NCI-H2081 (cell line): ENCODE results near the gene MX1.
A peak's percentile ranks its signal among the peaks of the same experiment; 100 is the strongest.

Source experiments
- DNase-seq, 2 experiments: peaks; one replicate each; lab custom pipeline; 2025; lab: John Stamatoyannopoulos, UW

MX1 gene

DNA sequence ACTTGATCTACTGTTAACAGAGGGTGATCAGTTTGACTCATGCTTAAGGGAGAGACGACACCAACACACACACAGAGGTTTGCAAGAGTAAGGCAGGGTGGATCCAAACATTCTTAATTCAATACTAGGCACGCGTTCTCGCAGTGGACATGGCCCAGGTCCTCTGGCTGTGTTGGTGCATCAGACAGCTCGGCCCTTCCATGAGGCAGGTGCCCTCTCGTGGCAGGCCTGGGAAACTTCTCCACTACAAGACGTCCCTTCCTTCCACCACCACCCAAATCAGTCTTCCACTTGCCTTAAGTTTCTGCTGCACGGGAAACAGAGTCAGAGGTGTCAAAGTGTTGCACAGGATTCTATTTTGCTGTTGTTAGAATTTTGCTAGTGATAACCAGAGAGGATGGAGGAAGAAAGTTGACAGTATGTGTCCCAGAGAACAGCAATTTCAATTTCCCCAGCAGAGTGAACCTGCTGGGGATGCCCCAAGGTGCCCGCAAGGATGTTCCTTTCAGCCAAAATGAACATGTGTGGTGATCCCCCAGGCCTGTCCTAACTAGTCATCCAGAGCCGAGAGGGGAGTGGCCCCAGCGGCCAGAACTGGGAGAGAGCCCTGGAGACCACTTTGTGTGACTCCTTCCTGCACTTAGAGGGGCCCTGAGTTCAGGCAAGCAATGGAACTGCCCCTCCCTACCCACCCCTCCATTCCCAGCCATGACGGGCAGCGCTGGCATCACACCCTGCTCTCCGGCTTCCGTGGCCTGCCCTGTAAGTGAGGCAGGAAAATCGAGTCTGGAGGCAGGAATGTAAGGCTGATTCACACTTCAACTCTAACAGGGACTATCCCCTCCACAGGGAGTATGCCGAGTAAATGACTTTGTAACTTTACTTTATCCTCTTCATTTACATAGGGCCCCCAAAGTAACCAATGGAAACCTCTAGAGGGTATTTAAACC is 34.8 kb downstream of the MX1 start:
- DNase-seq = peak; percentile 2 to 22

DNA sequence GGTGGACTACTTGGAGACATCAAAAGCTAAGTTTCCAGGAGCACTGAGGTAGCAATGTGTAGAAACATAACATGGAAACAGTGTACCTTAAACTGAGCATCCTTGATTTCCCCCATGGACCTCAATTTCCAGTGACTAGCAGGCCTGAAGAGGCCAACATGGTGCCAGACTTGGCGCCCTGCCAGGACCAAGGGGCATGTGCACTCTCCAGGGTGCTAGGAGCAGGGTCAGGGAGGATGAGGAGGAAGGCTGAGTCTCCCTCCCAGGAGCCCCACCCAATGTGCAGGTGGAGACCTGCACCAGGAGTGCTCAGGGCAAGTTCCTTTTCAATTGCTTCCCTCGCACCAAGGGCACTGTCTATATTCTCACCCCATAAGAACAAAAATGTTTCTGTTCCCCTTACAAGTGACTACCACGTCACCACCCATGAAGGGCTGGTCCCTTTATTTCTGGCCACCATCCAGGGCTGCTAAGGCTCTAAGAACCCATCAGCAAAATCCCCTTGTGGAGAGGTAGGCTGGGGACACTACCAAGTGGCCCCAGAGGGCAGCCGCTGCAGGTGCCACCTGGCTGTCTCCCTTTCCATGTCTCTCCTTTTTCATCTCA is 39.2 kb downstream of the MX1 start:
- DNase-seq = no peak

DNA sequence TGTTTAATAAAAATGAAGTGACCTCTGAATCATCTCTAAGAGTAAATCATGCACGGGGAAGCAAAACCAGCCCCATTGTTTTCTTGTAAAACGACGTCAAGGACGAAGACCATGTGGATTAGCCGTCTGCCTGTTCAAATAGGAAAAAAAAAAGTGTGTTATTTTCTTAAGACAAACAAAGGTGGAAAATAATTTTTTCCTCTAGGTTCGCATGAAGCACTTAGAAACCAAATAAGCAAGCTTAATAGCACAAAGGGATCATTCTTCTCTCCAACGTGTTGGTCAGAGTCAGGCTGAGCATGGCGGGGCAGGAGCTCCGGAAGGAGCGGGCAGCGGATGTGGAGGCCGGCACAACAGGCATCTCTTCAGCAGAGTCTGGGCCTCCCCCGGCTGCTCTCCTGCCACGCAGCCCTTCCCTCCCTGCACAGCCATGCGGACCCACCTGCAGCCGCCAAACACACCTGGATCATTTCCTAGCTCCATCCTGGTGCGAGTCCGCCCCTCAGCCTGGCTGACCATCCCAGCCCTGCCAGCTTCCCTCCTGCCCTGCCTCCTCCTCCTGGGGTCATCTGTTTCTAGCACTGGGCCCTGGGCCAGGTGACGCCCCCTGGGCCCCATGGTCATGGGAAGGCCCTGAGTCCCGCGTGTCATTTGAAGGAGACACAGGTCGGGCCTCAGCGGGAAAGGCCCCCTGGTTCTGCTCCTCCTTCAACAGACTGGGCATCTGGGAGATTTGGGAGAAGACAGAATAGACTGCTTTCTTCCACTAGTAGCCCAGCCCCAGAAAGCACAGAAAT is 40.2 kb downstream of the MX1 start:
- DNase-seq = no peak

DNA sequence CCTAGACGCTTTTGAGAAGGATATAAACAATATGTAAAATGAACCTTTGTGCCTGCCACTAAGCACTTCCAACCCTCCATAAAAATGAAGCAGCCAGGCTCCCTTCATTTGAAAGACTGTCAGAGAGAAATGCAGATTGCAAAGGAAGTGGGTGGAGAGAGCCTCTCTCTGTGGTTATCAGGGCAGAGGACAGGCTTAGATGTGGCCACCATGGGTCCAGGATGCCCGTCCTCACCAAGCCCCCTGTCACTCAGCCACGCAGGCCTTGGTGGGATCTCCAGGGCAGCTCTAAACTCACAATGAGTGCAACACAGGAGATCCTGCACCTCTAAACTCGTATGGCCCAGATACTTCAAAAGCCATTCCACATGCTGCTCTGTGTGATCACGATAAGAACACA is 44.0 kb downstream of the MX1 start:
- DNase-seq = no peak

DNA sequence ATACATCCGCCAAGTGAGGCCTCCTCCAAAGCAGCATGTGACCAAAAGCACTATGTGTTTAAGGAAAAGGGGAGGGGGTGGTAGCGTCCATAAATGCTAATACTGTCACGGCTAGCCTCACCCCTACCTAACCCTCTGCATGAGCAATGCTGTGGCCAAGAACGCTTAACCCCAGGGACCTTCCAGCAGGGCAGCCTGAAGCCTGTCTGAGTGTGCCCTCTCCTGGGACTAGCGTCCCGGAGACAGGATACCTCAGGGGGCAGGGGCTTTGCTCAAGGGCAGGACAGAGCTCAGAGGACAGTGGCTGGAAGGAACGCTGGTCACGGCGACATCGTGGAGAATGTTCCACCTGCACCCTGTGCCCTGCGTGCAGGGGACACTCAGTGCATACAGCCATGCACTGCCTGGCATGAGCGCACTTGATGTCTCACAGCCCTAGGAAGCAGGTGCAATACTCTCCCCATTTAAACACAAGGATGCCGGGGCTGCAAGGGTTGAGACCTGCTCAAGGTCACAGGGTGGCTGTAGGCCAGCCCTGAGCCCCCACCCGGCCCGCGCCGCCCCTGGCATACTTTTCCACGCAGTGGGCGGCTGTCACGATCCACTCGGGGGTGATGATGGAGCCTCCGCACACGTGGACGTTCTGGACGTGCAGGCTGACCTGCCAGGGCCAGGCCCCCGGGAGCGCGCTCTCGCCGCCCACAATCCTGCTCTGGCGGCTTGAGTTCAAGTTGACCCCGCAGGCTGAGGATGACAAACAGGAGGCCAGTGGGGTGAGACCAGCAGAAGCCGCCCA is 46.9 kb downstream of the MX1 start:
- no peak for DNase-seq

DNA sequence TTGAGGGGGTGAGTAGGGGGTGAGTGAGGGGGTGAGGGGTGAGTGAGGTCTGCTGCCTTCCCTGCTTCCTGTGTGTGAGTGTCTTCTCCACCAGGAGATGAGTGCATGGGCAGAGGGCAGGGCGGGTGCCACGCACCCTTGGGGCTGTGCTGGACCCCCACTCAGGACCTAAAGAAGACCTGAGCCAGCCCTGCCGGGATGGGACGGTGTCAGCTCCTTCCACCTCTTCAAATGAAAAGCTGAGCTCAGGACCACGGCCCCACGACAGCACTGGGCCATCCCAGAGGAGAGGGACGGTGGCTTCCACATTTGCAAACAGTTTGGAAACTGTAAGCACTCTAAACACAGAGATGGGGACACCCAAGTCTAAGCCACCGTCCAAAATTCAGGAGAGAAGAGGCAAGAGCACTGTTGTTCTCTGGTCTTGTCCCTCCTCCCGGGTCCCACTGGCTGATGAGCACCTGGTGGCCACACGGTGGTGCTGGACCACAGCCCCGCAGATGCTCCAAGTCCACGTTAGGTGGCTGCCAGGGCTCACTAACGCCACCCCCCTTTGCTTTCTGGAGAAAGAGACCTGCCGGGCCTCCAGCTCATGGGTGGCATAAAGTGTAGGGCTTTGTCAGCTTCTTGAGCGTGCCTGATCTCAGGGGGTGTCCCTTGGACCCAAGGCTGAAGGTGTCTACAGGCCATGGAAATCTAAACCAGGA is 49.8 kb downstream of the MX1 start:
- DNase-seq = no peak

DNA sequence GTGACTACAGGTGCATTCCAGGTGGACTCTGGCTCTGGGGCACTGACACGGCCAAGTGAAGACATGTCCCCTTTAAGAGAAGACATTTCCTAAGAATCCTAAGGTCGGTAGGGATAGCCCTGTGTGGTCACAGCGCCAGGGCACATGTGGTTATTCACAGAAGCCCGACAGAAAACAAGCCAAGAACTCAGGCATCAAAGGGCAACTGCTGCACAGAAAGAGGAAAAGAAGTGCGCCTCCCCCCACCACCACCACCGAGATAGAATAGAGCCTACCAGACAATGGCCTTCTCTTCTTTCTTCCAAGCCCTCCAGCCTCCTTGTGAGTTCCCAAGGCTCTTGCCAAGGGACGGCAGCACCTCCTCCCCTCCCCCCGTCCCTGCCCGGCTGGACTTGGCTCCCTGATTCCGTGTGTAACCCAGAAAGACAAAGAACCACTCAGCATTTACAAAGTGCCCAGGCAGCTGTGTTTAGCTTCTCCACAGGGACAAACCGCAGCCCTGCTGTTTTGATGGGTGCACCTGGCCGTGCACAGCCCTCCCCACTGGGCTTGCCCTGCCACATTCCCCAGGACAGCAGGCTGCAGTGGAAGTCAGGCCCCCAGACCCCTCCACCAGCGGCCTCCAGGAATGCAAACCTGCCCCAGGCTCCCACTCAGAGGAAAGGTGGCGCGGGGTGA is 51.7 kb downstream of the MX1 start:
- peak; percentile 44 to 74 for DNase-seq

DNA sequence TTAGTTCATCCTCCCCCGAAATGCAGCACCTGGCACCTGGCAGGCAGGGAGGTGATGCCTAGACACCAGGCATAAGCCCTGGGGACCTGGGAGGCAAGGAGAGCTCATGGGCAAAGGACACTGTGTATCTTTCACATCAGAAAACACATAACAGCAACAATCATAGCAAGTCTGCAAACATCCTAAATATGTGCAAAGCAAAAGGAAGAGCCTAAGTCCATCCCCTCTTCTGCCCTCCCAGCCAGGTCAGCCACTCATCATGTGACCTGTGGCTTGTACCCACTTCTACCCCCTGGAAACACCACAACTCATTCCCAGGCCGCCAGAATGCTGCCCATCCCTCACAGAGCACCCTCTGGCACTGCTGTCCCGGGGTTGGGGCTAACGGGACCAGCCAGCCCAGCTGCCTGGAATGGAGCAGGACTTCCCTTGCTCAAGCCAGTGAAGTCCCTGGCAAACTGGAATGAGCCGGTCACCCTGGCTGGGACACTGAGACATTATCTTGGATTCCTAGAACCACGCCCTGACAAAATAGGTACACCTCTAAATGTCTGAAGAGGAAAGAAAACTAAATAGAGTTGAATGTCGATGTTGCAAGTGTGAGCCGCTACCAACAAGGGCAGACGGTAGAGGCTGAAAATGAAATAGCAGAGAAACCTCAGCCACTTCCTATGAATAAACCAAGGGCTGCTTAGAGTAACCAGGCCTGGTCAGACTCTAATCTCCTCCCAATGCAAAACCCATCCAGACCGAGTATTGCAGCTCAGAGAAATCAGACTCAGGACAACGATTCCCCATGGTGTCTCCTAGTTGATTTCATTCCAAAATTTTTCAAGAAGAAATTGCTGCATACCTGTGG is 52.5 kb downstream of the MX1 start:
- no peak for DNase-seq

DNA sequence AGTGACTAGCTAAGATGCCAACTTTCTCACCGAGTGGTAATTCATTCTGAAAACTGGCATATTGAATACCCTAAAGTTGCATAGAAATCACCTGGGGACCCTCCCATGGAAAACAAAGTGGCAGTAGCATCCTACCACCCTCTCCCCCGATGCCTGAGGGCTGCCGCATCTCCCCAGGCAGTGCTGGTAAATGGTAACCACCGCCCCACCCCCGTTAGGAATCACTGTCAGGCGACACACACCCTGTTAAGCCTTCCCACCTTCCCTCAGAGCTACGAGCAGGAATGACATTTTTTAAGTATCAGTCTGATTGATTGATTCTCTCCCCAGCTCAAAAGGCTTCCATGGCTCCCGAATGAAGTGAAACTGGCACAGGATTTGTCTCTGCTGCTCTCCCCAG is 53.6 kb downstream of the MX1 start:
- no peak for DNase-seq

DNA sequence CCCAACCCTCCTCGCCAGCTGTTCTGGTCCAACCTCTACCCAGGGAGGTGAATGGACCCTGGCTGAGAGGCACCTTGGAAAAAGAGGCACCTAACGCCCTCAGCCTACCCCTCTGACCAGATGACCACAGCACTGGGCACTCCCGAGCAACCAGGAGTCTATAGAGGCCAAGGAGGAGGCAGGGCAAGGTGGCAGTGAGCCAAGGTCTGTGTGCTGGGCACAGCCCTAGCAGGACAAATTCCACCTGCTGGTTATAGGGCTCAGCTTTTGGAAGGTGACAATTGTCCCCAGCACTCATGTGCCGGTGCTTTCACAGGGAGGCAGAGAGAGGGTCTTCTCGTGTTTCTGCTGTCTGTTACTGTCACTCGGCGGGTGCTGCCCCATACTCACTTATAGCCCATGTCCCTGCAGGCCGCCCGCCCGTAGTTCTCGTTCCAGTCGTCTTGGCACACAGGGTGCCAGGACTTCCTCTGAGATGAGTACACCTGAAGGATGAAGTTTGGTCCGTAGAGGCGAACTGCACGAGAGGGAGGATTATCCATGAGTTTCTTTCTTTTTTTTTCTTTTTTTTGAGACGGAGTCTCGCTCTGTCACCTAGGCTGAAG is 54.1 kb downstream of the MX1 start:
- no peak for DNase-seq

DNA sequence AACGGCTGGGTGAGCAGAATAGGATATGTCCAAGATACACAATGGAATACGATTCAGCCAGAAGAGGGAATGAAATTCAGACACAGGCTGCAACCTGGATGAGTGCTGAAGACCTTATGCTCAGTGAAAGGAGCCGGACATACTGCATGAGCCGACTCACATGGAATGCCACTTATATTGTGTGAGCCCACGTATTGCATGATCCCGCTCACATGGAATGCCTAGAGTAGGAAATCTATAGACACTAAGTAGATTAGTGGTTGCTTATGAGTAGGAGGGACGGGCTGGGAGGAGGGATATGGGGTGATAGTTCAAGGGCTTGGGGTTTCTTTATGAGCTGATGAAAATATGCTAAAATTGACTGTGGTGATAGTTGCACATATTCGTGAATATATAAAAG is 55.2 kb downstream of the MX1 start:
- DNase-seq = no peak

DNA sequence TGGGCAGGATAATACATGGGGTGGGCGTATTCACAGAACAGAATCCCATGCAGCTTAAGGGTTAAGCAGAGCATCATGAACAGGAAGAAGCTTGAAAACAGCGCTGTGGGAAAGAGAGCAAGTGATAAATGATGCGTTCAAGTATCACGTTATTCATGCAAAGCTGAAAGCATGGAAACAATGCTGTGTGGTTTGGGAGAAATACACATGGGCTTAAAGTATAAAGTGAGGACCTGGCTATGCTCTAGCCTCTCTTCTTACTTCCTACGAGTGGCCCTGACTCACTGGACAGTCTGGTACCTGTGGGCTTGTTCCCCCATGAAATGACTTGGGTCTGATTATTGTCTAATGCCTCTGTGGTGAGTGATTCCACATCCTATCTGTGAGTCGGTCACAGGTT is 56.3 kb downstream of the MX1 start:
- DNase-seq = no peak

DNA sequence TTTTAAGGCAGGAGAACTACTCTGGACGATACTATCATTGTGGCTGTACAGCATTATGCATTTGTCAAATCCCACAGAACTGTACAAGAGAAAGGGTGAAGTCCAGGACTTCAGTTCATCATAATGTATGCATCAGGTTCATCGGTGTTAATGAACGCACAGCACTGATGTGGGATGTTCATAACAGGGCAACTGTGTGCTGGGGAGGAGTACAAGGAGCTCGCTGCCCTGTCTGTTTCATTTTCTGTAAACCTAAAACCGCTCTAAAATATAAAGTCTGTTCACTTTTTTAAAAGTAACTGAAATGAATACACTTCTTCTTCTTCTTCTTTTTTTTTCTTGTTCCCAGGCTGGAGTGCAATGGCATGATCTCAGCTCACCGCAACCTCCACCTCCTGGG is 56.9 kb downstream of the MX1 start:
- no peak for DNase-seq

DNA sequence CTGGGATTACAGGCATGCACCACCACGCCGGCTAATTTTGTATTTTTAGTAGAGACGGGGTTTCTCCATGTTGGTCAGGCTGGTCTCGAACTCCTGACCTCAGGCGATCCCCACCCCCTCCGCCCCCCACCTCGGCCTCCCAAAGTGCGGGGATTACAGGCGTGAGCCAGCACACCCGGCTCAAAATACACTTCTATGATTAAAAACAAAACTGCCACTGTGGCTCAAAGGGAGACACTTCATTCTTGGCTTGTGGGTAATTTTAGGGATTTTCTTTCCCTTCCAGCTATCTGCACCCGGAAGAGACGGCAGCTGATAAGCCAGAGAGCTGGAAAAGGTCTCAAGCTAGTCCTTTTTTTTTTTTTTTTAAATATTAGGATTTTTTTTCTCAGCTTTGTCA is 57.4 kb downstream of the MX1 start:
- no peak for DNase-seq

DNA sequence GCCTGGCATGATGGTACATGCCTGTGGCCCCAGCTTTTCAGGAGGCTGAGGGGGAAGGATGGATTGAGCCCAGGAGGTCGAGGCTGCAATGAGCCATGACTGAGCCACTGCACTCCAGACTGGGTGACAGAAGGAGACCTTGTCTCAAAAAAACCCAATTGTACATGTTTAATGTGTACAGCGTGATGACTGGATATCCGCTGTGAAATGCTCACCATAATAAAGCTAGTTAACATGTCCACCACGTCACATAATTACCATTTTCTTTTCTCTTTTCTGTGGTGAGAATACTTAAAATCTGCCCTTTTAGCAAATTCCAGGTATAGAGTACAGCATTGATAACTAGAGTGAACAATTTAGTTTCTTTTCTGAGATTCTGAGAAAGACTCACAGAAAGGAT is 57.9 kb downstream of the MX1 start:
- no peak for DNase-seq

DNA sequence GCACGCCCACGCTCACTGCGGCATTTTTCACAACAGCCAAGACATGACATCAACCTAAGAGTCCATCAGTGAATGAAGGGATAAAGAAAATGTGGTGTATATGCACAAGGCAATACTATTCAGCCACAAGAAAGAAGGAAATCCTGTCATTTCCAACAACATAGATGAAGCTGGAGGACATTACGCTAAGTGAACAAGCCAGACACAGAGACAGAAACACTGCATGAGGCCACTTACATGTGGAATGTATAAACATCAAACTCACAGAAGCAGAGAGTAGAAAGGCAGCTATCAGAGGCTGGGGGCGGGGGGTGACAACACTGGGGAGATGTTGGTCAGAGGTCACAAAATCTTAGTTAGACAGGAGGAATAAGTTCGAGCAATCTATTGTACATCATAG is 61.0 kb downstream of the MX1 start:
- no peak for DNase-seq

DNA sequence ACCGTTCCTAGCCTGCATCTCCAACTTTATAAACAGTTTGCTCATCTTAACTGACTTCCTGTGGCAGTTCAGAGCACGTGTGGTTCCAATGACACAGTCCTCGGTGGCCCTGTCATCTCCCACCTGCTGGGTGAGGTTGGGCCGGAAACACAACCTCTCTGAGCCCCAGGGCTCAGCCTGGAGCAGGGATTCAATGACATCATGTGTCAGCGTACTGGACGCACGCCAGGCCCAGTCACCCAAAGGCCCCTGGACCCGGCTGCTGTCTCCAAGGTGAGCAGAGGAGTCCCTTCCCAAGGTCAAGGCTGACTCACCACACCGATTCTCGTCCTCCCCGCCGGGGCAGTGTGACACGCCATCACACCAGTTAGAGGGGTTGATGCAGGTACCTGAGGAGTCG is 62.0 kb downstream of the MX1 start:
- DNase-seq = no peak

DNA sequence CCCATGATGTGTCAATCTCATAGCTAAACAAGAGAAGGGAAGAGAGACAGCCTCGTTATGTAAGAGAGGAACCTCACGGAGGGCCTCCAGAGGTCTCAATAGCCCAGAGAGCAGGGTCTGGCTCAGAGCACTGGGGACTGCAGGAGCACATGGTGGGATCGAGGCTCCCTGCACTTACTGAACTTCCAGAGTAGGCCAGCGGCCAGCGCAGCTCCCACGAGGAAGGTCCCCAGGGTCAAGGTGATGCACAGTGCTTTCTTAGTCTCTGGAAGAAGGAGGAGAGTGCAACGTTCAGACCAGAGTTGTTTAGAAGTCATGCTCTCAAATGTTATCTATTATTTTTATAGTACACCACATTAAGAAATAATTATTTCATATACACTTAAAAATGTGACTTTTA is 63.3 kb downstream of the MX1 start:
- DNase-seq = no peak

DNA sequence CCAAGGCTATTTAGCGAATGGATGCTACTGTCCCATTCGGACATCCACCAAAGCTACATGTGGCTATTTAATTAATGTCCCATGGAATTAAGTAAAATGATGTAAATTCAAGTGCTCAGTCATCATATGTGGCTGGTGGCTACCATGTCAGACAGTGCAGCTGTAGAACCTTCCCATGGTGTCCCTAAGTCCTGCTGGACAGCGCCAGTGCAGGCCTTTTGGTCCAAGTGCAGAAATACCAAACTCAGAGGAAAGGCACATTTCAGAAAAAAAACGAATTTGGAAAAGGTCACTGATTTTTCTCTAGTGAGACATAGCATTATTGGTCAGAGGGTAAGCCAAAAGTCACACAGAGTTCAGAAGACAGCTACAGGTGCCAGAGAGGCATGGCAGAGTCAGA is 64.3 kb downstream of the MX1 start:
- no peak for DNase-seq
